ENCODE data around the gene ARFRP1. TPM values are rescaled to one million over a fixed set of nuclear protein-coding genes. Genes with fewer than 3 reads are reported as not detected.

Gene ARFRP1
- total RNA-seq, 1 experiment from 2014 or later, result 30.2 TPM

- ChIA-PET POLR2A (no interaction called here), CTCF (interaction anchor here (0.9 kb wide), 1 partner anchor 27 kb away, joined by 3 read pairs; no protein-coding TSS in a partner anchor)
- TF ChIP-seq ZBTB21 (CRISPR knock-in tag; IDR thresholded peaks at IDR 0.05; ENCODE audit: borderline replicate concordance), result no peak
- no peak for TF ChIP-seq FOXJ3 (CRISPR knock-in tag; IDR thresholded peaks at IDR 0.05; ENCODE audit: borderline replicate concordance)
- no peak for TF ChIP-seq E2F5 (CRISPR knock-in tag; IDR thresholded peaks at IDR 0.05)
- TF ChIP-seq SMAD4 (CRISPR knock-in tag; IDR thresholded peaks at IDR 0.05), result no peak
- TF ChIP-seq ZNF532 (CRISPR knock-in tag; IDR thresholded peaks at IDR 0.05; ENCODE audit: borderline replicate concordance), result no peak
- no peak for TF ChIP-seq ZSCAN18 (CRISPR knock-in tag; IDR thresholded peaks at IDR 0.05)
- ATAC-seq (no peak), DNase-seq (ENCODE audit: low spot score) (no peak)
- Mint-ChIP-seq H3K27ac (no peak overlapping the region), H3K4me1 (peaks cover 6% of the 10 kb centered on the region), H3K4me3 (no peak overlapping the region), H3K36me3 (0 out of 2 replicates have a peak, but pooled peaks cover 3% of the 10 kb centered on the region), H3K9me3 (no peaks in the 10 kb centered on the region), H3K27me3 (ENCODE audit: low read depth) (no peaks in the 10 kb centered on the region)
Observed at GRCh38 chr20:63747622-63748069, 39.9 kb upstream of the ARFRP1 start.

GRCh38 chr20:63746751-63747315 lies 39.1 kb upstream of the ARFRP1 start:
- Mint-ChIP-seq H3K4me1 (peaks cover 4% of the 10 kb centered on the region), H3K9me3 (no peaks in the 10 kb centered on the region), H3K27ac (no peak overlapping the region), H3K36me3 (0 out of 2 replicates have a peak, but pooled peaks cover 3% of the 10 kb centered on the region), H3K27me3 (ENCODE audit: low read depth) (no peaks in the 10 kb centered on the region), H3K4me3 (no peak overlapping the region)
- ChIA-PET POLR2A (no interaction called here), CTCF (interaction anchor here (0.9 kb wide), 1 partner anchor 28 kb away, joined by 3 read pairs; no protein-coding TSS in a partner anchor)
- DNase-seq (ENCODE audit: low spot score) (no peak), ATAC-seq (no peak)
- TF ChIP-seq USF2 (CRISPR knock-in tag; IDR thresholded peaks at IDR 0.05) (no peak), USF1 (CRISPR knock-in tag; IDR thresholded peaks at IDR 0.05) (no peak), E2F4 (CRISPR knock-in tag; IDR thresholded peaks at IDR 0.05; ENCODE audit: borderline replicate concordance, low read depth) (no peak), ZNF532 (CRISPR knock-in tag; IDR thresholded peaks at IDR 0.05; ENCODE audit: borderline replicate concordance) (no peak), ZNF425 (CRISPR knock-in tag; conservative IDR thresholded peaks at IDR 0.05) (no peak), TP53 (CRISPR knock-in tag; IDR thresholded peaks at IDR 0.05) (no peak), ATF1 (CRISPR knock-in tag; IDR thresholded peaks at IDR 0.05) (no peak), SMAD3 (CRISPR knock-in tag; IDR thresholded peaks at IDR 0.05; ENCODE audit: borderline replicate concordance) (no peak), OVOL2 (CRISPR knock-in tag; IDR thresholded peaks at IDR 0.05; ENCODE audit: borderline replicate concordance) (no peak)
